GM10847 (cell line): ENCODE results near the gene NUAK1.

ENCODE experiments used
- POLR2A ChIP-seq: IDR thresholded peaks from 2 replicates; pipeline ENCODE4 v1.6.1; 2011; ENCODE audit not compliant: insufficient read length; ENCODE audit errors: extremely low read depth

NUAK1 gene

DNA sequence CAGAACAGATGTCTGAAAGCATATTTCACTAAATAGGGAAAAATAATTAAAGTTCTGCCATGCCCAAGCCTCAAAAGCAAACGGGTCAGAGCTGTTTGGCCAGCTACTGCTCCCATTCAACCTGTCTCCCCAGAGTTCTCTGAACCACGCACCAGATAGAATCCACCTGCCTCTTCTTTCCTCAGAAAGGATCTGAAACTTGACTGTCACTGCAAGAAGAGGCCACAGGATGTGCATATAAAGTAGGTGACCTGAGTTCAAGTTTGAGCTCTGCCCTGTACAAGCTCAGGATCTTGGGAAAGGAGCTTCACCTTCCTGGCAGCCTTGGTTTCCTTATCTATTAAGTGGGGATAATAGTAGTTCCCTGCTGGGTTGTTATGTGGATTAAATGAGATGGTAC, 91.8 kb downstream of the NUAK1 start:
- TF ChIP-seq POLR2A, result no peak

DNA sequence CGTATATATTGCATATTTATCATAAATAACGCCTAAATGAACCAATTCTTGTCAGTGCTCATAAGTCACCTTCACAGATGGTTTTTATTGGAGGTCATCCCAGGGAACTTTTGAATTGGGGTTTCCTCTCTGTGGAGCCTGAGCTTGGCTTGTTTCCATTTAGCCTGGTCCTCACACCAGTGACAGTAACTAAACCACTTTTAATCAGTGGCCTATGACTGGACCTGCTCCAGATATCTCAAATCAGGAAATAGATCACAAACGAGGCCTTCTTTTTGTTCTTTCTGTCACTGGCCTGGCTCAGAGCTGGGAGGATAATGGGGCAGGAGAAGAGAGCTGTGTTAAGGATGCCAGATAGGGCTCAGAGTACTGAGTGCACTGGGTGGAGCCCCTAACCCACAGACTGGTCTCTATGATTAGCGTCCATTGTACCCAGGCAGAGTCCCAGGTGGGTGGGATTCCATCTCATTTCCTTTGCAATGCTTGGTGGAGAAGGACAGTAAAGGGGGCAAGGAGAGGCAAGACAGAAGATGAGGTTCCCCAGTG, 92.4 kb downstream of the NUAK1 start:
- TF ChIP-seq POLR2A, result no peak

DNA sequence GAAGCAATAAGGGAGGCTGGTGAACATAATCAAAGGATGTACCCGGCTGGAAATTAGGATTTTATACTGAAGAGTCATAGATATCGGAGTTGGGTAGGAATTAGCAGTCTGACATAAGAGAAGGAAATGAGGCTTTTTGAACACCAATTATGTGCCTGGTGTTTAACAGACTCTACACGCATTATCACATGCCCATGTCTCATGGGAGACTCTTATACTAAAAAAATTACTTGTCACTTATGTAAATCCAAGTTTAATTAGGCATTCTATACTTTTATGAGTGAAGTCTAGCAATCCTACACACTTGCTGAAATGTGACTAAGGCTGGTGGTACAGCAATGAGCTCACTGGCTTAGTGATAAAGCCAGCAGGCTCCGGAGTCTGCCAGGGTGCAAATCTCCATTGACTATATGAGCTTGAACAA, 93.5 kb downstream of the NUAK1 start:
- no peak for TF ChIP-seq POLR2A

DNA sequence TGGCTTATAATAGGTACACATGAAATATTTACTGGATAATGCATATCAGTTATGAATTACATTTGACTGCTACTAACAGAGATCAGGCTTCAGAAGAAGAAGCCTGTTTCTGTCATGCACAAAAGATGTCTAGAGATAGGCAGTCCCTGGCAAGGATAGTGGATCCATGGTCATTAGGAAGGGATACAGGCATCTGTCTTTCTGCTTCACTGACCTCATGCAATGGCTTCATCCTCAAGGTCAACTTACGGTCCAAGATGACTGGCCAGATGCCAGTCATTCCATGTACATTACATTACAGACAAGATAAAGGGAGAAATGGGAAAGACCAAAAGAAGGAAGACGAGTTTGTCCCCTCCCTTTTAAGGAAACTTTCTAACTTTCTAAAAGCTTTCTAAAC, 94.0 kb downstream of the NUAK1 start:
- TF ChIP-seq POLR2A, result no peak

DNA sequence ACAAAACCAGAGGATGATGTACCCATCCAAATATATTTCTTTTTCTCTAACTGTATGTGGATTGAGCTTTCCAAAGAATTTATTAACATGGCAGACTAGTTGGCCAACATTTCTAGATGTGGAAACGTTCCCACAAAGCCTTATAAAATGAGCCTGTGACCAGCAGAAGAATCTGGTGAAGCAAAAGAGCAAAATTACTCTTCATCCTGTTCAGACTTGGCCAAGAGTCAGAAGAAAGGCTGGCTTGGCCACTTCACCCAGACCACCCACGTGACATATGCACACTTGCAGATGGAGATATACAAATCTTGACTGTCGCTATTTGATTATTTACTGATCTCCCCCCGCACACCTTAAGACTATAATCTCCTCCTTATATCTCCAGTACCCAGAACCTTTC, 96.7 kb downstream of the NUAK1 start:
- TF ChIP-seq POLR2A, result no peak

DNA sequence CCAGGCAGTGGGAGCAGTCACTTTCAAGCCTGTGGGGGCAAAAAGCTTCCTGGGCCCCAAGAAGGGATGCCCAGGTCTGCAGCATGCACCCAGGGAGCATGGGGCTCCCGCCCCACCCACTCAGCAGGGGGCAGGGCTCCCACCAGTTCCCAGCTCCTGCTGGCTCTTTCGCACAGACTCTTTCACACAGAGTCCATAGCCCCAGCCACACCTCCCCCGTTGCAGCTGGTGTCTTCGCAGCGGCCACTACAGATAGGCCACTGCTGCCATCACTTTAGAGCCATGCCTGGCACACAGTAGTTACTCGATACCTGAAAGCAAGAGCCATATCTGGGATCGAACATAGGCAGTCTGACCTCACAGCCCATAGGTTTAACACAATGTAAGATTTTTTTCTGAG, 98.2 kb downstream of the NUAK1 start:
- no peak for TF ChIP-seq POLR2A

DNA sequence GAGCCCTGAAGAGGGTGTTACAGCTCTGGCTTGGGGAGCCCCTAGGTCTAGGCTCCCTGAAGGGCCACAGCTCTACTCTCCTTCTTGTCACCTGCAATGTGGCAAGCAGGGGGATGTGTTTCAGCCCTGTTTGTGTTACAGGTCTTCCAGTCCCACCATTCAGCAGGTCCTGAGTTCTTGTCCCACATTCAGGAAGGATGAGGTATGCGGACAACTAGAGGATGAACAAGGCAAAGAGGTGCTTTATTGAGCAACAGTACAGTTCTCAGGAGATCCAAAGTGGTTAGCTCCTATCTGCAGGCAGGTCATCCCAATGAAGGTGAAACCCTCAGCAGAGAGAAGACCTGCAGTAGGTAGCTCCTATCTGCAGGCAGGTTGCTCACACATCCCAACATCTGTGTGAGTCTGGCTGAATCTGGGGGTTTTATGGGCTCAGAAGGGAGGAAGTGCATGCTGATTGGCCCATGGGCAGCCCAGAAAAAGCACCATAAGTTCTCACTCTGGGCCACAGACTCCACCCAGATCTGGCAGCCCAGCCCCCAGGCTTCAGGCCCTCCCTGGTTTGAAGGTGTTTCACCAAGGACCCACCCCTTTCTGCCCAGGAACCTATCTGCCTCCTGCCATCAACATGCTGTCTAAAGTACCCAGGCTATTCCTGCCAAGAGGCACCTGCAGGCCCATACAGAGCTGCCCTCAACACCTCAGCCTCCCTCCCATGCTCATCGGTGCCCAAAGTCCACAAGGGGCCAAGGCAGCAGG, 98.9 kb downstream of the NUAK1 start:
- no peak for TF ChIP-seq POLR2A

DNA sequence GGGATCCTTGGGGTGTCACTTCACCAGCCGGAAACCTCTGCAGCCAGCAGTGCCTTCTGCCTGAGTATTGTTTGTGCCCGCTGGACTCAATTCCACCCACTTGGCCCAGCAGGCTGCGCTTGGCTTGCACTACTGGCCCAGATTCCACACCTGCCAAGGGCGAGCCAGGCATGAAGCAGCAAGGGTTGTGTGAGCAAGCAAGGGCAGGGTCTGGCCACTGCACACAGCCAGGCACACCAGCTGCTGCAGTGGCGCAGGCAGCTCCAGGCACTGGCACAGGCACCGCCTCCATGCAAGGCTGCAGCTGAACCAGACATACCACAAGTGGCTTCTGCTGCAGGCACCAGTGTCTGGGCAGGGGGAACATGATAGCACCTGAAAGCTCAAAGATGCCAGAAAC, 99.5 kb downstream of the NUAK1 start:
- TF ChIP-seq POLR2A, result no peak

DNA sequence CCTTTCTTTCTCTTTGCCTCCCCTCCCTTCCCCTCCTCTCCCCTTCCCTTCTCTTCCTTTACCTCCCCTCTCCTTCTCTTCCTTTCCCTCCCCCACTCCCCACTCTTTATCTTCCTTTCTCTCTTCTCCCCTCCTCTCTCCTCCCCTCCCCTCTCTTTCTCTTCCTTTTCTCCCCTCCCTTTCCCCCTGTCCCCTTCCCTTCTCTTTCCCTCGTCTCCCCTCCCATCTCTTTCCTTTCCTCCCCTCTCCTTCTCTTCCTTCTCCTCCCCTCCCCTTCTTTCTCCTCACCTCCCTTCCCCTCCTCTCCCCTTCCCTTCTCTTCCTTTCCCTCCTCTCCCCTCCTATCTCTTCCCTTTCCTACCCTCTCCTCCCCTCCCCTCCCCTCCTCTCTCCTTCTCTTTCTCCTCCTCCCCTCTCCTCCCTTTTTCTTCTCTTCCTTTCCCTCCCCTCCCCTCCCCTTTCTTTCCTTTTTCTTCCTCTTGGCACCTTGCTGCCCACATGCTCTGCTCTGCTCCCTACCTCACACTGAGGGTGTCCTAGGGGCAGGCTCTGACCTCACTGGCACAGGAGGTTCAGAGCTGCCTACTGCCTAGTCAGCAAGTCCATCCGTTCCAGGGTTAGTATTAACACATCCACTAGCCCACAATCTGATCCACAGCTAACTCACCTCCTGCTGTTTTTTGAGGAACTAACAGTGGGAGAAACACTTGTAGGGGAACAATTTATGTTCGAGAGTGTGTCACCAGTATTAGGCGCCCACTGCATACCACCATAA, 101.0 kb downstream of the NUAK1 start:
- TF ChIP-seq POLR2A, result no peak

DNA sequence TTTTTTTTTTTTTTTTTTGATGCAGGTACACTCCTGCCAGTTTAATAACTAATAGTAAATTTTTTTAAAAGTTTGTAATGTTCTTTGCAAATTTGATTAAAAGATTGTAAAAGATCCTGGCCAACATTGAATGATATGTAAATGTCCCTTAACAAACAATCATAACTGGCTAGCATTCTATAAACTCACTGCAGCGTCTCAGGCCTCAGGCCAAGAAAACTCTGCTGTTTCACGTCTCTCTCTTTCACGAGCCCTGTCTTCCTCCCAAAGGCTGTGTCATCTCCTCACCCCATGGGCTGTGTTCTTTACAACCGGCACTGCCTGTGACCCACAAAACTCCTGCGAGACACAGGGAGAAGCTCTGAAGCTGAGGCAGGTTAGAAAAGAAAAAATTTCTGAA, 103.3 kb downstream of the NUAK1 start:
- no peak for TF ChIP-seq POLR2A

DNA sequence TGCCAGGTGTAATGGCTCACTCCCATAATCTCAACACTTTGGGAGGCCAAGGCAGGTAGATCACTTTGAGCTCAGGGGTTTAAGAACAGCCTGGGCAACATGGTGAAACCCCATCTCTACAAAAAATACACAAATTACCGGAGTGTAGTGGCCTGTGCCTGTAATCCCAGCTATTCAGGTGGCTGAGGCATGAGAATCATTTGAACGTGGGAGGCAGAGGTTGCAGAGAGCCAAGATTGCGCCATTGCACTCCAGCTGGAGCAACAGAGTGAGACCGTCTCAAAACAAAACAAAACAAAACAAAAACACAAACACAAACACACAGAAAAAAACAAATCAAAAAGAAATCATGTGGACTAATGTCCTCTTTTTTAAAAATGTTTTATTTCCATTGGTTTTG, 104.4 kb downstream of the NUAK1 start:
- no peak for TF ChIP-seq POLR2A

DNA sequence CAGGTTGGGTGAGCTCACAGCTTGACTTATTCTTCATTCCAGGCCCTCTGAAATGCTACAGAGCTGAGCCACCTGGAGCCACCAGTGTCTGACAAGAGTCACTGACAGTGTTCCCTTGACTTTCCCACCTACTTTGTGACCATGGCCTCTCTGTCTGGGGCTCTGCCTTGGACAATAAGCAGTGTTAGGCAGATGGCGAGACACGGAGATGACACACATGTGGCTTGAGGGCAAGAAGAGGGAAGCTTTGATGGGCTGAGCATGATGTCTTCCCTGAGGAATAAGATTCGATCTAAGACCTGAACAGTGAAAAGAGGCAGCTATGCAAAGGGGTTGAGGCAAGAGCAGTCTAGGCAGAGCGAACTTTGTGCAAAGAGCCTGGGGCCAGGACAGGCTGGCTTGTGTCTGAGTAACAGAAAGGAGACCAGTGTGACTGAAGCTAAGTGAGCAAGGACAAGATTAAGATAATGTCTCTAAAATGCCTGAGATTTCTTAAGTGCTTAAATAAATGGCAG, 105.5 kb downstream of the NUAK1 start:
- no peak for TF ChIP-seq POLR2A

DNA sequence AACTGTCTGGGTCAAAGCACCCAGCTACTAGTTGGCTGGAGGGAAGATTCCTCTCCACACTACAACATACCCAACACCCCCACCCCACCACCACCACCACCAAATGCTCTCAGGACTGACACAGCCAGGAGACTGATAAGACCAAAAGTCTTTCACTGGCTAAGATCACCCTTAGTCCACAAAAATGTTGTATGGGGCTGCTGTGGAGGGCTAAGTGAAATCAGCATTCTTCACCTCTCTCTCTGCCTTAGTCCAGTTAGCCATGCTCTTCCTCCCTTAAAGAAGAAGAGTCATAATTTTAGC, 106.2 kb downstream of the NUAK1 start:
- TF ChIP-seq POLR2A, result no peak

DNA sequence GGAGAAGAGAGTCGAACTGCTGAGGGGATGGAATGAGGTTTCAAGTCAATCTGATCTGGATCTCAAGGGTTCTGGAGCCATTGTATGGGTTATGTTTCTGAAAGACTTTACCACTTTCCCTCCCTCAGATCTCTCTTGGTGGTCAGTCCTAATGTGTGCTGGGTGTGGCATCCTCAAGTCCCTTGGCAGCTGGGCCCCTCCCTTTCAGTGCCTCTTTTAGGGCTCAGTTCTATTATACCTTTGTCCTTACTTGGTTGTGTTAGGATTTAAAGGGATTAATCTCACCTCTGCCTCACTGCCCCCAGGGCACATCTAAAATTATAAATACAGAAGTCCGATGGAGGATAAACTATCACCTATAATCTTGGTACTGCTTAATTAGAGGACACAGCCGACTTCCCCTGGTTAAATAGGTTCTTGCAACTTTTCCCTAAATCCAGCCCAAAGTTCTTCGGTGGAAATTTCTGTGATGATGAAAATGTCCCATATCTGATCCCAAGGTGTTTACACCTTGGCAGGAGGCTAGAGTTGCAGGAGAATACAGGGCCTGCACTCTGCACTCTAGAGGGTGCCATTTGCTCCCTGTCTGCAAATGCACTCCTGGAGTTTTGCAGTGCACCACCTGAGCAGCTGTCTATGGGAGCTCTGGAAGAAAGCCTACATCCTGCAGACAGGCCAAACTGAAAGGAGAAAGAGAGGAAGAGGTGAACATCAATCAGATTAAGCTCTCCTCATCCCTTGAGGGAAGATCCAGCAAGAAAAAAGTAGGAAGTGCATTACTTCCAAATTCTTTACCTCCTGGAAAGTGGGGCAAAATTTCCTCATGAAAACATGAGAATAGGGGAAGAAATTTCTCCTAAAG, 106.8 kb downstream of the NUAK1 start:
- TF ChIP-seq POLR2A, result no peak

DNA sequence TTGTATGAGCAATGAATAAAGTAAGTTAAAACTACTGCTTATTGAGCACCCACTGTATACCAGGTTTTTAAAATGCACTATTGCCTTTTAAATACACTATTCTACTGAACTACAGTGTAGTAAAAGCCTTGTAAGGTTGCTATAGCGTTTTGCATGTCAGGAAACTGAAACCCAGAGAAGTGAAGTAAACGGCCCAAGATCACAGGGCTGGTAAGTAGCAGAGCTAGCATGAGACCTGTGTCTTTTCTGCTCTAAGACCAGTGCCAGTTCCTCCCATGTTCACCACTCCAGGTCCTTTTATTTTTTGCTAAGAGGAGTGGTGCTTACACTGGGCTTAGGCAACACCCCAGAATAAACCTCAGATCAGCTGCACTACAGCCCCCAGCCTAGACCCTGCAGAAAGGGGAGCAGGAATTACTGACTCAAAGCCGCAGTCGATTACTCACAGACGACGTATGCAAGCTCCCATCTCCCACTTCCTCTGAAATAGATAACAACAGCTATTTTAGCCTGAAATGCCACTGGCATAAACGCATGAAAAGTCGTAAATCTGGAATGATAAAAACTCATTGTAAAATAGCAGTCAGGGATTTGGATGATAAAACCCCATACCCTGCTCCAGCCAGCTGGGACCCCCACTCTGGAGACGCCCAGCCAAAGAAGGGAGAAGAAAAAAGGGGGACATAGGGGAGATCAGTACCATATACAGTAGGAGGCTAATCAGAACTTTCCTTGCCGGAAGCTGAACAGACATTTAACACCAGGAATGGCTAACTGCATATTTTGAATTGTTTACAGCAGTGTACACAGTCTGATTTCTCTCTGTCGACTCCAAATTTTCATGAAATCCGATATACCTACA, 108.3 kb downstream of the NUAK1 start:
- no peak for TF ChIP-seq POLR2A

DNA sequence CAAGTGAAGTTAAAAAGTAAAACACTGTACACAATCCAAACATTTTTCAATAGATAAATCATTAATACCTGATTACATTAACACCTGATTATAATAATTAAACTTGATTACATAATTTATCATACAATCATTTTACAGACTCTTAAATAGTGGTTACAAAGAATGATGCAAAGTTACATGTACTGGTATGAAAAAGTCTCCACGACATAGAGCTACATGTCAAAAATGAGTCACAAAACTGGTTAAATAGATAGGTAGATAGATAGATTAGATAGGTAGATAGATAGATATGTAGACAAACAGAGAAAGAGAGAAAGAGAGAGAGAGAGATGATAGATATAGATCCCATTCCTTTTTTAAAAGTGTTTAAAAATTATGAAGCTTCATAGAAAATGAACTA, 109.2 kb downstream of the NUAK1 start:
- no peak for TF ChIP-seq POLR2A
